GM12891 (cell line): ENCODE results near the gene RTEL1.
"Not testable (repeated sequence)": the region's sequence is repeated elsewhere in the genome, so short reads cannot be mapped to it uniquely, and the experiment has no call there.

Experiments
- PAX5 ChIP-seq: IDR thresholded peaks from 2 replicates; pipeline ENCODE4 v1.6.1; 2011; ENCODE audit warnings: low read length, moderate library complexity, mild to moderate bottlenecking; ENCODE audit not compliant: insufficient read depth, severe bottlenecking
- POLR2A ChIP-seq: IDR thresholded peaks from 2 replicates; pipeline ENCODE4 v1.6.1; 2011; ENCODE audit warnings: low read depth, low read length, control low read depth
- POLR2AphosphoS5 ChIP-seq: IDR thresholded peaks from 2 replicates; pipeline ENCODE4 v1.6.1; 2011; ENCODE audit warnings: low read depth, low read length, control low read depth
- POU2F2 ChIP-seq: IDR thresholded peaks from 2 replicates; pipeline ENCODE4 v1.6.1; 2011; ENCODE audit warnings: low read depth, mild to moderate bottlenecking, control low read depth, low read length, moderate library complexity
- SPI1 ChIP-seq: IDR thresholded peaks from 2 replicates; pipeline ENCODE4 v1.6.1; 2011; ENCODE audit warnings: low read depth, low read length, control low read depth
- TAF1 ChIP-seq: IDR thresholded peaks from 2 replicates; pipeline ENCODE4 v1.6.1; 2011; ENCODE audit warnings: low read depth, low read length, control low read depth

- not testable (repeated sequence) for TF ChIP-seq PAX5, POLR2AphosphoS5, POLR2A, TAF1, SPI1, POU2F2
These were observed 2.1 kb downstream of the RTEL1 start for GRCh38 chr20:63660174-63660573.
